HEK293 (cell line): ENCODE data around the gene FNDC10.

Experiments used
- EGR2 ChIP-seq: fragments of 450-650 bp; formaldehyde crosslinking; IDR thresholded peaks from 2 replicates; pipeline ENCODE4 v1.5.1; 2016; ENCODE audit warnings: low read depth, missing biosample characterization, missing genetic modification characterization
- GLIS2 ChIP-seq: fragments of 450-650 bp; formaldehyde crosslinking; IDR thresholded peaks from 2 replicates; pipeline ENCODE4 v1.5.1; 2016; ENCODE audit warnings: missing biosample characterization, missing genetic modification characterization
- HOXD13 ChIP-seq: sonication (generic); formaldehyde crosslinking; IDR thresholded peaks from 2 replicates; pipeline ENCODE4 v1.8.0; 2022; ENCODE audit warnings: missing genetic modification reagents, borderline replicate concordance
- KLF1 ChIP-seq: fragments of 450-650 bp; formaldehyde crosslinking; IDR thresholded peaks from 2 replicates; pipeline ENCODE4 v1.5.1; 2016; ENCODE audit warnings: missing biosample characterization, missing genetic modification characterization
- KLF8 ChIP-seq: fragments of 450-650 bp; formaldehyde crosslinking; IDR thresholded peaks from 2 replicates; pipeline ENCODE4 v1.5.1; 2016; ENCODE audit warnings: missing biosample characterization, missing genetic modification characterization
- MEIS1 ChIP-seq: sonication (generic); formaldehyde crosslinking; IDR thresholded peaks from 2 replicates; pipeline ENCODE4 v1.8.1; 2022; ENCODE audit warnings: missing genetic modification reagents, mild to moderate bottlenecking, borderline replicate concordance
- PRDM2 ChIP-seq: fragments of 450-650 bp; formaldehyde crosslinking; IDR thresholded peaks from 2 replicates; pipeline ENCODE4 v1.5.1; 2016; ENCODE audit warnings: missing biosample characterization, missing genetic modification characterization, borderline replicate concordance
- REST ChIP-seq: fragments of 450-650 bp; formaldehyde crosslinking; IDR thresholded peaks from 2 replicates; pipeline ENCODE4 v1.5.1; 2016; ENCODE audit warnings: missing biosample characterization, missing genetic modification characterization
- SP2 ChIP-seq: fragments of 450-650 bp; formaldehyde crosslinking; IDR thresholded peaks from 2 replicates; pipeline ENCODE4 v1.5.1; 2016; ENCODE audit warnings: missing biosample characterization, missing genetic modification characterization
- SP7 ChIP-seq: fragments of 450-650 bp; formaldehyde crosslinking; IDR thresholded peaks from 2 replicates; pipeline ENCODE4 v1.5.1; 2016; ENCODE audit warnings: missing biosample characterization, missing genetic modification characterization
- ZBTB11 ChIP-seq: fragments of 450-650 bp; formaldehyde crosslinking; conservative IDR thresholded peaks from 2 replicates; pipeline ENCODE4 v1.5.1; 2016; ENCODE audit warnings: low read depth, missing biosample characterization, missing genetic modification characterization
- ZBTB17 ChIP-seq: fragments of 450-650 bp; formaldehyde crosslinking; IDR thresholded peaks from 2 replicates; pipeline ENCODE4 v1.5.1; 2016; ENCODE audit warnings: missing biosample characterization, missing genetic modification characterization
- ZBTB8A ChIP-seq: fragments of 450-650 bp; formaldehyde crosslinking; IDR thresholded peaks from 2 replicates; pipeline ENCODE4 v1.5.1; 2016; ENCODE audit warnings: missing biosample characterization, missing genetic modification characterization
- ZNF341 ChIP-seq: fragments of 450-650 bp; formaldehyde crosslinking; IDR thresholded peaks from 2 replicates; pipeline ENCODE4; 2016; ENCODE audit warnings: low read depth, missing biosample characterization, missing genetic modification characterization
- ZNF529 ChIP-seq: fragments of 450-650 bp; formaldehyde crosslinking; IDR thresholded peaks from 2 replicates; pipeline ENCODE4 v1.5.1; 2017; ENCODE audit warnings: missing genetic modification characterization, missing biosample characterization; ENCODE audit not compliant: insufficient replicate concordance
- ZNF670 ChIP-seq: fragments of 450-650 bp; formaldehyde crosslinking; IDR thresholded peaks from 2 replicates; pipeline ENCODE4 v1.5.1; 2016; ENCODE audit warnings: missing biosample characterization, missing genetic modification characterization, low read depth
- ZXDB ChIP-seq: fragments of 450-650 bp; formaldehyde crosslinking; IDR thresholded peaks from 2 replicates; pipeline ENCODE4 v1.5.1; 2016; ENCODE audit warnings: missing biosample characterization, missing genetic modification characterization
- TF ChIP-seq, protein P1 (sequence below): fragments of 450-650 bp; formaldehyde crosslinking; IDR thresholded peaks from 2 replicates; pipeline ENCODE4 v1.5.1; 2016; ENCODE audit warnings: missing biosample characterization, missing genetic modification characterization, low read depth
- TF ChIP-seq, protein P2 (sequence below): fragments of 450-650 bp; formaldehyde crosslinking; IDR thresholded peaks from 2 replicates; pipeline ENCODE4 v1.5.1; 2016; ENCODE audit warnings: missing biosample characterization, missing genetic modification characterization

FNDC10 gene

DNA sequence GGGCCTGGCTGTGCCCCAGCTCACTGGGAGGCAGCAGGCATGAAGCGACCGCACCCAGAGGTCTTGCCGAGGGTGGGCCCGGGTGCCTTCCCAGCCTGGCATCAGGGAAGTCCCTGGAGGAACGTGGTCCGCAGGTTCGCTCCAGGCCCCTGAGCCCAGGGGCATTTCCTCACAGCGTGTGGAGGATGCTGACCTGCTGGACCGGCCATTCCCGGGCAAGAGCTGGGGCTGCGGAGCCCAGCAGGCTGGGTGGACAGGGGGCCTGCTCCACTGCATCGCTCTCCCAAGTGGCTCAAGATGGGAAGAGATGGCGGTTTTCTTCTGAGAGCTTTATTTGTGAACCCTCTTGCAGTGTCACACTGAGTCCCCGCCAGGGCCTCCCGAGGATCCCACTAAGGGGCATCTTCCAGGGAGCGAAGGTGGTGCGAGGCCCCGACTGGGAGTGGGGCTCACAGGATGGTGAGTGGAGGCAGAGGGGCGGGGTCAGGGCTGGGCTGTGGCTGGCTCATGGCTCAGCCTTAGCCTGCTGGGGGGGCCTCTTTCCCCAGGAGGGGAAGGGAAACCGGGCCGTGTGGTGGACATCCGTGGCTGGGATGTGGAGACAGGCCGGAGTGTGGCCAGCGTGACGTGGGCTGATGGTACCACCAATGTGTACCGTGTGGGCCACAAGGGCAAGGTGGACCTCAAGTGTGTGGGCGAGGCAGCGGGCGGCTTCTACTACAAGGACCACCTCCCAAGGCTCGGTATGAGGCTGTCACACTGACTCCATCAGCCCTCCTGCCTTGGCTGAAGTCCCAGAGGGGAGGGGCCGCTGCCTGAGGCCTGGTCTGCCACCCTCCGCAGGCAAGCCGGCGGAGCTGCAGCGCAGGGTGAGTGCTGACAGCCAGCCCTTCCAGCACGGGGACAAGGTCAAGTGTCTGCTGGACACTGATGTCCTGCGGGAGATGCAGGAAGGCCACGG lies 24.8 kb upstream of the FNDC10 start (continued):
- TF ChIP-seq, protein P1, sequence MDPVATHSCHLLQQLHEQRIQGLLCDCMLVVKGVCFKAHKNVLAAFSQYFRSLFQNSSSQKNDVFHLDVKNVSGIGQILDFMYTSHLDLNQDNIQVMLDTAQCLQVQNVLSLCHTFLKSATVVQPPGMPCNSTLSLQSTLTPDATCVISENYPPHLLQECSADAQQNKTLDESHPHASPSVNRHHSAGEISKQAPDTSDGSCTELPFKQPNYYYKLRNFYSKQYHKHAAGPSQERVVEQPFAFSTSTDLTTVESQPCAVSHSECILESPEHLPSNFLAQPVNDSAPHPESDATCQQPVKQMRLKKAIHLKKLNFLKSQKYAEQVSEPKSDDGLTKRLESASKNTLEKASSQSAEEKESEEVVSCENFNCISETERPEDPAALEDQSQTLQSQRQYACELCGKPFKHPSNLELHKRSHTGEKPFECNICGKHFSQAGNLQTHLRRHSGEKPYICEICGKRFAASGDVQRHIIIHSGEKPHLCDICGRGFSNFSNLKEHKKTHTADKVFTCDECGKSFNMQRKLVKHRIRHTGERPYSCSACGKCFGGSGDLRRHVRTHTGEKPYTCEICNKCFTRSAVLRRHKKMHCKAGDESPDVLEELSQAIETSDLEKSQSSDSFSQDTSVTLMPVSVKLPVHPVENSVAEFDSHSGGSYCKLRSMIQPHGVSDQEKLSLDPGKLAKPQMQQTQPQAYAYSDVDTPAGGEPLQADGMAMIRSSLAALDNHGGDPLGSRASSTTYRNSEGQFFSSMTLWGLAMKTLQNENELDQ (tag by site-specific recombination) = no peak
- peak; percentile 44 for TF ChIP-seq SP2
- peak; percentile 97 for TF ChIP-seq KLF1 (tag by site-specific recombination)
- peak; percentile 60; the same call in 1 of the 2 replicates for TF ChIP-seq KLF8 (tag by site-specific recombination)
- no peak for TF ChIP-seq ZNF670 (tag by site-specific recombination)
- TF ChIP-seq GLIS2 = peak; percentile 87
- TF ChIP-seq ZXDB (tag by site-specific recombination) = no peak
- TF ChIP-seq REST (tag by site-specific recombination) = no peak
- 0 out of 2 replicates have a peak, but pooled peaks have one; percentile 13 for TF ChIP-seq ZBTB17
- no peak for TF ChIP-seq MEIS1 (CRISPR knock-in tag)
- TF ChIP-seq, protein P2, sequence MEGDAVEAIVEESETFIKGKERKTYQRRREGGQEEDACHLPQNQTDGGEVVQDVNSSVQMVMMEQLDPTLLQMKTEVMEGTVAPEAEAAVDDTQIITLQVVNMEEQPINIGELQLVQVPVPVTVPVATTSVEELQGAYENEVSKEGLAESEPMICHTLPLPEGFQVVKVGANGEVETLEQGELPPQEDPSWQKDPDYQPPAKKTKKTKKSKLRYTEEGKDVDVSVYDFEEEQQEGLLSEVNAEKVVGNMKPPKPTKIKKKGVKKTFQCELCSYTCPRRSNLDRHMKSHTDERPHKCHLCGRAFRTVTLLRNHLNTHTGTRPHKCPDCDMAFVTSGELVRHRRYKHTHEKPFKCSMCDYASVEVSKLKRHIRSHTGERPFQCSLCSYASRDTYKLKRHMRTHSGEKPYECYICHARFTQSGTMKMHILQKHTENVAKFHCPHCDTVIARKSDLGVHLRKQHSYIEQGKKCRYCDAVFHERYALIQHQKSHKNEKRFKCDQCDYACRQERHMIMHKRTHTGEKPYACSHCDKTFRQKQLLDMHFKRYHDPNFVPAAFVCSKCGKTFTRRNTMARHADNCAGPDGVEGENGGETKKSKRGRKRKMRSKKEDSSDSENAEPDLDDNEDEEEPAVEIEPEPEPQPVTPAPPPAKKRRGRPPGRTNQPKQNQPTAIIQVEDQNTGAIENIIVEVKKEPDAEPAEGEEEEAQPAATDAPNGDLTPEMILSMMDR (tag by site-specific recombination) = peak; percentile 34; the same call in 1 of the 2 replicates
- no peak for TF ChIP-seq HOXD13
- no peak for TF ChIP-seq PRDM2 (tag by site-specific recombination)
- TF ChIP-seq SP7 (tag by site-specific recombination) = peak; percentile 51; the same call in 1 of the 2 replicates
- peak; percentile 85 for TF ChIP-seq ZNF341 (tag by site-specific recombination)
- TF ChIP-seq ZNF529 (tag by site-specific recombination) = no peak
- peak; percentile 42; the same call in 1 of the 2 replicates for TF ChIP-seq ZBTB8A (tag by site-specific recombination)
- peak; percentile 54 for TF ChIP-seq EGR2
- TF ChIP-seq ZBTB11 (tag by site-specific recombination) = no peak
